Parathyroid adenoma (tissue), 2 donors: ENCODE data around the gene IFT80.

Source experiments
- H2AFZ ChIP-seq: fragments of 300-600 bp; sonication (generic); one replicate; pipeline ENCODE4 v1.7.0; 2017; ENCODE audit warnings: antibody characterized with exemption, mild to moderate bottlenecking
- H3K27ac ChIP-seq: fragments of 300-600 bp; sonication (generic); one replicate; pipeline ENCODE4 v1.7.0; 2017
- H3K27me3 ChIP-seq: fragments of 300-600 bp; sonication (generic); one replicate; pipeline ENCODE4 v1.7.0; 2017; ENCODE audit warnings: low read length; ENCODE audit not compliant: control insufficient read depth, insufficient read depth
- H3K36me3 ChIP-seq: fragments of 300-600 bp; sonication (generic); one replicate; pipeline ENCODE4 v1.7.0; 2017; ENCODE audit warnings: low read length; ENCODE audit not compliant: control insufficient read depth, insufficient read depth
- H3K4me1 ChIP-seq: fragments of 300-600 bp; sonication (generic); one replicate; pipeline ENCODE4 v1.7.0; 2017; ENCODE audit warnings: control low read depth
- H3K4me2 ChIP-seq: fragments of 300-600 bp; sonication (generic); one replicate; pipeline ENCODE4 v1.7.0; 2017; ENCODE audit warnings: low read length
- H3K4me3 ChIP-seq: fragments of 300-600 bp; sonication (generic); one replicate; pipeline ENCODE4 v1.7.0; 2017; ENCODE audit warnings: low read depth, low read length
- H3K79me2 ChIP-seq: fragments of 300-600 bp; sonication (generic); one replicate; pipeline ENCODE4 v1.7.0; 2017; ENCODE audit warnings: control low read depth
- H3K9ac ChIP-seq: fragments of 300-600 bp; sonication (generic); one replicate; pipeline ENCODE4 v1.7.0; 2017; ENCODE audit warnings: mild to moderate bottlenecking
- H3K9me3 ChIP-seq: fragments of 300-600 bp; sonication (generic); one replicate; pipeline ENCODE4 v1.7.0; 2017; ENCODE audit warnings: low read length; ENCODE audit not compliant: control insufficient read depth
- TF ChIP-seq, protein P1 (sequence below): fragments of 300-600 bp; sonication (generic); IDR thresholded peaks from one replicate; pipeline ENCODE4 v1.7.0; 2017; ENCODE audit warnings: antibody characterized with exemption, mild to moderate bottlenecking
- donor health status: primary hyperparathyroidism.

IFT80 gene

DNA sequence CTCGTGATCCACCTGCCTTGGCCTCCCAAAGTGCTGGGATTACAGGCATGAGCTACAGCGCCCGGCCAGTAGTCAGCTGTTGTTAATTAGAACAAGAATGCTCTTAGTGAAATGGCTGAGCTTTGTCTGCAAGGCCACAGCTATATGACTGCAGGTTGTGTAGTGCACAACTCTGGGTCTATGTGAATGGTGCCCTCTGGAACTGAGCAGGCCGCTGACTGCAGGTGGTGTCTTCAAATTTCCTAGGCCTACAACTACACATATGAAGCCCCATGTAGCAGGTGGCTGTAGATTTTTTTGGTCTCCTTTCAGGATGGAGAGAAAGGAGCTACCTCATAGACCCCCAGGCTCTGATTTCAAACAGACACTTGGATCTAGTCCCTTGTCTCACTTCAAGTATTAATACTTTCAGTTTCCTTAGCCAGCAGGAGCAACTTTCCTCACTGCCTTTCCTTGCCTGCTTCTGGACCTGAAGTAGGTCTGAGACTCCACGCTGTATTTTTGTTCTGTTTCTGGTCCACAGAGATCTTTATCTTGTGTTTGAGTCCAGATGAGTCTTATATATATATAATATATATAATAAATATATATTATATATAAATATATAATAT is 86.9 kb downstream of the IFT80 start:
- no peaks in the 10 kb centered on the region for H3K9me3 ChIP-seq
- no peak overlapping the region for H3K27ac ChIP-seq
- no peaks in the 10 kb centered on the region for H3K4me1 ChIP-seq
- H3K9ac ChIP-seq = no peak overlapping the region
- peaks cover 3% of the 10 kb centered on the region for H3K36me3 ChIP-seq
- no peak overlapping the region for H2AFZ ChIP-seq
- no peaks in the 10 kb centered on the region for H3K79me2 ChIP-seq
- TF ChIP-seq, protein P1, sequence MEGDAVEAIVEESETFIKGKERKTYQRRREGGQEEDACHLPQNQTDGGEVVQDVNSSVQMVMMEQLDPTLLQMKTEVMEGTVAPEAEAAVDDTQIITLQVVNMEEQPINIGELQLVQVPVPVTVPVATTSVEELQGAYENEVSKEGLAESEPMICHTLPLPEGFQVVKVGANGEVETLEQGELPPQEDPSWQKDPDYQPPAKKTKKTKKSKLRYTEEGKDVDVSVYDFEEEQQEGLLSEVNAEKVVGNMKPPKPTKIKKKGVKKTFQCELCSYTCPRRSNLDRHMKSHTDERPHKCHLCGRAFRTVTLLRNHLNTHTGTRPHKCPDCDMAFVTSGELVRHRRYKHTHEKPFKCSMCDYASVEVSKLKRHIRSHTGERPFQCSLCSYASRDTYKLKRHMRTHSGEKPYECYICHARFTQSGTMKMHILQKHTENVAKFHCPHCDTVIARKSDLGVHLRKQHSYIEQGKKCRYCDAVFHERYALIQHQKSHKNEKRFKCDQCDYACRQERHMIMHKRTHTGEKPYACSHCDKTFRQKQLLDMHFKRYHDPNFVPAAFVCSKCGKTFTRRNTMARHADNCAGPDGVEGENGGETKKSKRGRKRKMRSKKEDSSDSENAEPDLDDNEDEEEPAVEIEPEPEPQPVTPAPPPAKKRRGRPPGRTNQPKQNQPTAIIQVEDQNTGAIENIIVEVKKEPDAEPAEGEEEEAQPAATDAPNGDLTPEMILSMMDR = no peak
- H3K27me3 ChIP-seq = no peaks in the 10 kb centered on the region
- H3K4me2 ChIP-seq = no peak overlapping the region
- H3K4me3 ChIP-seq = no peak overlapping the region

DNA sequence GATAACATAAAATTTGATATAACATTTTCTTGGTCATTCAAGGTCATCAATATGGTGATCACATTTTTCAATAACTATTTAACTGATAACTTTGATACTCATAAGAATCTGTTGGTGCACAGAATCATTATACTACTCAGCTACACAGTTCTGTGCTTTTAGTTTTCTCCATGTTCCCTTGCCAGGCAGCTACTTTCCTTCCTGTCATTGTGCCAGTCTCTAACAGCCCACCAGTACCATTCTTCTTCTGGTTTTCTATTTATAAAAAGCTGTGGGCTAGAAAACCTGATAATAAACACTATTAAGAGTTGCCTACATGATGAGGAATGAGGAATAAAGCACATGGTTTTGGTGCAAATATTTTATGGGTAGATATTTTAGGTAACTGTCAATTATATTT is 96.2 kb downstream of the IFT80 start:
- no peaks in the 10 kb centered on the region for H3K79me2 ChIP-seq
- H3K27me3 ChIP-seq = no peaks in the 10 kb centered on the region
- H3K4me1 ChIP-seq = no peaks in the 10 kb centered on the region
- no peak overlapping the region for H2AFZ ChIP-seq
- H3K4me3 ChIP-seq = no peak overlapping the region
- H3K27ac ChIP-seq = no peak overlapping the region
- TF ChIP-seq, protein P1 = no peak
- no peak overlapping the region for H3K9ac ChIP-seq
- no peaks in the 10 kb centered on the region for H3K36me3 ChIP-seq
- H3K9me3 ChIP-seq = no peaks in the 10 kb centered on the region
- no peak overlapping the region for H3K4me2 ChIP-seq

DNA sequence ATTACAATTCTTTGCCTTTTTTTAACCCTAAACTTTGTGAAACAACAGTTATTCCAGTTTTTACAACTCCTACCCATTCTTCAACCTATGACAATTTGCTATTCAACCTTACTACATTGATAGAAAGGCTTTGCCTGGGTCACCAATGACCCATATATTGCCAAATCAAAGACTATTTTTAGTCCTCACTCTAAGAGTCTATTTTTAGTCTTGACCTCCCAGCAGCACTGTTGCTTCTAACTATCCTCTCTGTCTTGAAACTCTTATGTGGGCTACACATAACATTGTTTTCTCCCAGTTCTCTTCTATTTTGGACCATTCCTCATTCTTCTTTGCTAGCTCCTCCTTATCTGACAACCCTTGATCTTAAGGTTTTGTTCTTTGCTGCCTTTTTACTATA is 102.4 kb downstream of the IFT80 start:
- H3K9me3 ChIP-seq = no peaks in the 10 kb centered on the region
- H3K27ac ChIP-seq = no peak overlapping the region
- H3K9ac ChIP-seq = no peak overlapping the region
- H3K79me2 ChIP-seq = no peaks in the 10 kb centered on the region
- no peaks in the 10 kb centered on the region for H3K36me3 ChIP-seq
- TF ChIP-seq, protein P1 = no peak
- H2AFZ ChIP-seq = no peak overlapping the region
- H3K4me3 ChIP-seq = no peak overlapping the region
- H3K4me2 ChIP-seq = no peak overlapping the region
- peaks cover 3% of the 10 kb centered on the region for H3K4me1 ChIP-seq
- H3K27me3 ChIP-seq = no peaks in the 10 kb centered on the region

DNA sequence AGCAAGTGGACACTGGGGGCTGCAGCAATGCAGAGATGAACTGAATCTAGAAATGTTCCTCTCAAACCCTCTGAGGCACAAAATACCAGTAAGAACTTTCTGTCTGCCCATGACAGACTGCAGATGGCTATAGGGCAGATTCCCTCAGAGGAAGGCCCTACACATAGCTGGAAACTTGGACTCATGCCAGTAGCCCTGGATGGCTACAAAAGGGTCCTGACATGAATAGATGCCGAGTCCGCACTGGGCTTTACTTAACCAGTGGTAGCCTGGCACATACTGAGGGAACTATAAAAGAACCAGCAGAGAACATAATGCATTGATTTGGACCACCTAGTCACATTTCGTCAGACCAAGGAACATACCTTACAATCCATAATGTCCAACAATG is 107.1 kb downstream of the IFT80 start:
- peaks cover 3% of the 10 kb centered on the region for H3K4me1 ChIP-seq
- no peak overlapping the region for H3K27ac ChIP-seq
- H2AFZ ChIP-seq = no peak overlapping the region
- H3K4me3 ChIP-seq = no peak overlapping the region
- no peak overlapping the region for H3K4me2 ChIP-seq
- H3K9ac ChIP-seq = no peak overlapping the region
- H3K36me3 ChIP-seq = no peaks in the 10 kb centered on the region
- H3K9me3 ChIP-seq = no peaks in the 10 kb centered on the region
- TF ChIP-seq, protein P1 = no peak
- H3K79me2 ChIP-seq = no peaks in the 10 kb centered on the region
- no peaks in the 10 kb centered on the region for H3K27me3 ChIP-seq

DNA sequence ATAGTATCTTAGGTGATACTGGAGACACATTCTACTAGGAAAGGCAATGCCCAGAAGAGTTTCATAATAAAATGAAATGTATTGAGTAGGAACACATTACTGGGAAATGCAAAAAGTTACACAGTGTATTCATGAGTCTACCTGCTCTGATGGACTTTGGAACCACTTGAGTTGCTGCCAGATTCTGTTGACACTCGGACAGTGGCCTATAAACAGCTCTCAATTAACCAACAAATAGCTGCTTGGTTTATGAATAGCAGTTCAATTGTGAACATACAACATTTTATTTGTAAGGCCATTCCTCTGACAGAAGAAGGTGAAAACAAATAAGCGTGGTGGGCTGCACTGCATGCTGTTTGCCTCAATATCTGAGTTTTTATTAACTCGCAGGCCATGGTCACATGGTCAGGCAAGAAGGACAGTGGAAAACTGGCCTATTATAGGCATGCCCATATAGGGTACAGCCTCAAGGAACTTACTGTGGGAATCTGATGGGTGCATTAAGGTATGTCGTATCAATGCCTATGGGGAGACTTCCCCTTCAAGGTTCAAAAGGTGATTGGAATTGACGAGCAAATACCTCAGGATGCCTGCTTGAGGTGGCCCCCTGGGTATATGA is 107.6 kb downstream of the IFT80 start:
- Histone ChIP-seq H3K4me2 (no peak overlapping the region), H3K9me3 (no peaks in the 10 kb centered on the region), H3K4me3 (no peak overlapping the region), H3K27ac (no peak overlapping the region), H3K27me3 (no peaks in the 10 kb centered on the region), H3K36me3 (no peaks in the 10 kb centered on the region), H3K4me1 (peaks cover 3% of the 10 kb centered on the region), H2AFZ (no peak overlapping the region), H3K9ac (no peak overlapping the region), H3K79me2 (no peaks in the 10 kb centered on the region)
- TF ChIP-seq, protein P1 = no peak
